Measurements from ENCODE around the gene KCNIP4.

DNA sequence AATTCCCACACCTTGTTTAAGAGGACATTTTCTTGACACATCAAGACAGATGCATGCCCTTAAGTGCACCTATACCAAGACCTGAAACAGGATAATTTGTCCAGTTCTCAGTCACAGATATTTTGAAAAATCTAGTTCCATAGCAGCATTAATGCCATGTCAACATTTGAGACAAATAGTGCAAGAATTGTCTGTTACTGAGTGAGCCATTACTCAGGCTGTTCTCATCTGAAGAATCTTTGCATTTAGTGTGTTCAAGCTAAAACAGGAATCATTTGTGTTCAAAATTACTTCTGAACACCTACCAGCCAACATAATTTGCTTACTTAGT lies 354.9 kb downstream of the KCNIP4 start:
- TF ChIP-seq CTCF (conservative IDR thresholded peaks at IDR 0.05; ENCODE audit: low read depth, low read length) = no peak
- TF ChIP-seq RFX5 (IDR thresholded peaks at IDR 0.05; ENCODE audit: low read depth, low read length) = no peak
- no peak for TF ChIP-seq USF2 (IDR thresholded peaks at IDR 0.05; ENCODE audit: low read depth, low read length)
- TF ChIP-seq BHLHE40 (IDR thresholded peaks at IDR 0.05; ENCODE audit: low read depth, low read length) = no peak
- no peak for TF ChIP-seq ELK1 (IDR thresholded peaks at IDR 0.05; ENCODE audit: borderline replicate concordance, low read depth, low read length)
- TF ChIP-seq RCOR1 (IDR thresholded peaks at IDR 0.05; ENCODE audit: insufficient replicate concordance, low read length) = no peak
- TF ChIP-seq CHD1 (IDR thresholded peaks at IDR 0.05; ENCODE audit: low read depth, low read length) = no peak
- no peak for TF ChIP-seq CEBPB (IDR thresholded peaks at IDR 0.05; ENCODE audit: low read depth, low read length)
- no peak for TF ChIP-seq RAD21 (IDR thresholded peaks at IDR 0.05; ENCODE audit: low read length)
- TF ChIP-seq MAFK (IDR thresholded peaks at IDR 0.05; ENCODE audit: low read depth, low read length) = no peak
- no peak for TF ChIP-seq POLR2A (IDR thresholded peaks at IDR 0.05; ENCODE audit: low read depth, low read length)
- TF ChIP-seq FOS (IDR thresholded peaks at IDR 0.05; ENCODE audit: low read depth, low read length) = no peak
- no peak for TF ChIP-seq MXI1 (IDR thresholded peaks at IDR 0.05; ENCODE audit: borderline replicate concordance, low read depth, low read length)
